Ishikawa (cell line): ENCODE data around the gene R3HDM2.

ENCODE experiments used
- CEBPB ChIP-seq: IDR thresholded peaks from 2 replicates; pipeline ENCODE4 v1.6.1; 2012
- CREB1 ChIP-seq: IDR thresholded peaks from 2 replicates; pipeline ENCODE4 v1.6.1; 2012; ENCODE audit warnings: low read depth
- EGR1 ChIP-seq: IDR thresholded peaks from 2 replicates; pipeline ENCODE4 v1.6.1; 2012
- EP300 ChIP-seq: IDR thresholded peaks from 2 replicates; pipeline ENCODE4 v1.6.1; 2012; ENCODE audit warnings: borderline replicate concordance
- FOXM1 ChIP-seq: IDR thresholded peaks from 2 replicates; pipeline ENCODE4 v1.6.1; 2012; ENCODE audit warnings: low read depth, borderline replicate concordance
- MAX ChIP-seq: IDR thresholded peaks from 2 replicates; pipeline ENCODE4 v1.6.1; 2012
- NFIC ChIP-seq: IDR thresholded peaks from 2 replicates; pipeline ENCODE4 v1.6.1; 2012
- RAD21 ChIP-seq: IDR thresholded peaks from 2 replicates; pipeline ENCODE4 v1.6.1; 2012; ENCODE audit warnings: low read depth
- TAF1 ChIP-seq: IDR thresholded peaks from 2 replicates; pipeline ENCODE4 v1.6.1; 2012; ENCODE audit warnings: low read depth, mild to moderate bottlenecking
- TCF12 ChIP-seq: IDR thresholded peaks from 2 replicates; pipeline ENCODE4 v1.6.1; 2012; ENCODE audit warnings: low read depth
- TEAD4 ChIP-seq: IDR thresholded peaks from 2 replicates; pipeline ENCODE4 v1.6.1; 2012
- YY1 ChIP-seq: IDR thresholded peaks from 2 replicates; pipeline ENCODE4 v1.6.1; 2012; ENCODE audit warnings: low read depth
- ZBTB7A ChIP-seq: IDR thresholded peaks from 2 replicates; pipeline ENCODE4 v1.6.1; 2012; ENCODE audit warnings: low read depth
- TF ChIP-seq, protein P1 (sequence below): IDR thresholded peaks from 2 replicates; pipeline ENCODE4 v1.6.1; 2012; ENCODE audit warnings: low read depth, mild to moderate bottlenecking
- TF ChIP-seq, protein P2 (sequence below): IDR thresholded peaks from 2 replicates; pipeline ENCODE4 v1.6.1; 2012

The R3HDM2 gene

DNA sequence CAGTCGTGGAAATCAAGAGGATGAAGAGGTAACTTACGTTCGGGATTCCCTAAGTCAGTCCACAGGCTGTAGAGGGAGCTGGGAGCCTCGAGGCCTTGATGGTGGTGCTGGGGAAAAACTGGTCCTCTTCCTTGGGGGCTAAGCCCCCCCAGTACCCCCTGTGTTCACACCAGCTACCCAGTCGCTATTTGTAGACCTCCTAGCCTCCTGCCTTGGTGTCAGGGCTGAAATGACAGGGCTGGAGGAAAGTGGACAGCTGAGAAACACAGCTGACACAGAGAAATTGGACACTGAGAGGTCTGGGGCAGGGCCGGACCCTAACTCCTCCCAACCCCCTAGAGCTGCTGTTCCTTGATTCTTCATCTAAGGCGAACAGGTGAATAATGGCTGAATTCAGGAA is 179.9 kb downstream of the R3HDM2 start, which contains the start of gene STAC3:
STAC3 (minus strand) TSS at position 232 of the 400 bp plus-strand sequence. CDS start 1,551 bp downstream, outside the sequence.
- TF ChIP-seq EP300 = no peak
- TF ChIP-seq ZBTB7A = no peak
- no peak for TF ChIP-seq CEBPB
- TF ChIP-seq NFIC = no peak
- TF ChIP-seq, protein P1, sequence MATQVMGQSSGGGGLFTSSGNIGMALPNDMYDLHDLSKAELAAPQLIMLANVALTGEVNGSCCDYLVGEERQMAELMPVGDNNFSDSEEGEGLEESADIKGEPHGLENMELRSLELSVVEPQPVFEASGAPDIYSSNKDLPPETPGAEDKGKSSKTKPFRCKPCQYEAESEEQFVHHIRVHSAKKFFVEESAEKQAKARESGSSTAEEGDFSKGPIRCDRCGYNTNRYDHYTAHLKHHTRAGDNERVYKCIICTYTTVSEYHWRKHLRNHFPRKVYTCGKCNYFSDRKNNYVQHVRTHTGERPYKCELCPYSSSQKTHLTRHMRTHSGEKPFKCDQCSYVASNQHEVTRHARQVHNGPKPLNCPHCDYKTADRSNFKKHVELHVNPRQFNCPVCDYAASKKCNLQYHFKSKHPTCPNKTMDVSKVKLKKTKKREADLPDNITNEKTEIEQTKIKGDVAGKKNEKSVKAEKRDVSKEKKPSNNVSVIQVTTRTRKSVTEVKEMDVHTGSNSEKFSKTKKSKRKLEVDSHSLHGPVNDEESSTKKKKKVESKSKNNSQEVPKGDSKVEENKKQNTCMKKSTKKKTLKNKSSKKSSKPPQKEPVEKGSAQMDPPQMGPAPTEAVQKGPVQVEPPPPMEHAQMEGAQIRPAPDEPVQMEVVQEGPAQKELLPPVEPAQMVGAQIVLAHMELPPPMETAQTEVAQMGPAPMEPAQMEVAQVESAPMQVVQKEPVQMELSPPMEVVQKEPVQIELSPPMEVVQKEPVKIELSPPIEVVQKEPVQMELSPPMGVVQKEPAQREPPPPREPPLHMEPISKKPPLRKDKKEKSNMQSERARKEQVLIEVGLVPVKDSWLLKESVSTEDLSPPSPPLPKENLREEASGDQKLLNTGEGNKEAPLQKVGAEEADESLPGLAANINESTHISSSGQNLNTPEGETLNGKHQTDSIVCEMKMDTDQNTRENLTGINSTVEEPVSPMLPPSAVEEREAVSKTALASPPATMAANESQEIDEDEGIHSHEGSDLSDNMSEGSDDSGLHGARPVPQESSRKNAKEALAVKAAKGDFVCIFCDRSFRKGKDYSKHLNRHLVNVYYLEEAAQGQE = no peak
- TF ChIP-seq MAX = no peak
- TF ChIP-seq, protein P2, sequence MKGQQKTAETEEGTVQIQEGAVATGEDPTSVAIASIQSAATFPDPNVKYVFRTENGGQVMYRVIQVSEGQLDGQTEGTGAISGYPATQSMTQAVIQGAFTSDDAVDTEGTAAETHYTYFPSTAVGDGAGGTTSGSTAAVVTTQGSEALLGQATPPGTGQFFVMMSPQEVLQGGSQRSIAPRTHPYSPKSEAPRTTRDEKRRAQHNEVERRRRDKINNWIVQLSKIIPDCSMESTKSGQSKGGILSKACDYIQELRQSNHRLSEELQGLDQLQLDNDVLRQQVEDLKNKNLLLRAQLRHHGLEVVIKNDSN = no peak
- no peak for TF ChIP-seq EGR1
- no peak for TF ChIP-seq RAD21

GRCh38 chr12:57250541-57250940 is 180.3 kb downstream of the R3HDM2 start:
- TF ChIP-seq FOXM1 (no peak), TEAD4 (no peak), CEBPB (no peak), TAF1 (no peak), RAD21 (no peak), TCF12 (no peak), EGR1 (no peak), CREB1 (no peak), YY1 (no peak), MAX (no peak), NFIC (no peak), EP300 (no peak), ZBTB7A (no peak)
- TF ChIP-seq, protein P1 = no peak
- TF ChIP-seq, protein P2 = no peak

GRCh38 chr12:57248934-57249742 is 181.7 kb downstream of the R3HDM2 start:
- TF ChIP-seq TEAD4 (no peak), NFIC (no peak), EP300 (no peak), ZBTB7A (no peak), CEBPB (no peak), EGR1 (no peak), CREB1 (no peak)

GRCh38 chr12:57247041-57247440 is 183.8 kb downstream of the R3HDM2 start:
- TF ChIP-seq, protein P1 = no peak
- TF ChIP-seq TCF12 (no peak), CREB1 (no peak), EGR1 (no peak), RAD21 (no peak), EP300 (no peak), ZBTB7A (no peak)

- no peak for TF ChIP-seq TAF1
- no peak for TF ChIP-seq FOXM1
- TF ChIP-seq MAX = no peak
These were observed 186.5 kb downstream of the R3HDM2 start for GRCh38 chr12:57244312-57244696.
